Aorta (tissue), 5 donors: ENCODE results near the gene VSTM2L. TPM values are rescaled to one million over a fixed set of nuclear protein-coding genes. Genes with fewer than 3 reads are reported as not detected.

ENCODE experiments used
- ATAC-seq: fragments of 200-7000 bp; cut with Tn5 transposase; one replicate; pipeline ENCODE4 v1.9.1; 2022; ENCODE audit warnings: moderate library complexity; ENCODE audit not compliant: low FRiP score
- DNase-seq, 2 donors: peaks; one replicate each; pipeline ENCODE4 v3.0.0-alpha.2; 2020
- H3K27ac ChIP-seq, 2 donors: one replicate each; pipeline ENCODE4 v1.5.1; 2013; ENCODE audit warnings: low read length in 2 of 2, mild to moderate bottlenecking in 2 of 2, moderate library complexity in 2 of 2, control low read depth in 1 of 2, inconsistent platforms in 1 of 2, low read depth in 1 of 2
- H3K27me3 ChIP-seq, 2 donors: one replicate each; pipeline ENCODE4 v1.6.1; 2013; ENCODE audit warnings: control low read depth in 1 of 2, low read length in 1 of 2, mild to moderate bottlenecking in 1 of 2, moderate library complexity in 1 of 2; ENCODE audit not compliant: insufficient read depth in 2 of 2, control insufficient read depth in 1 of 2
- H3K36me3 ChIP-seq, 2 donors: one replicate each; pipeline ENCODE4 v1.6.1; 2013; ENCODE audit warnings: control low read depth in 1 of 2, low read length in 1 of 2, mild to moderate bottlenecking in 1 of 2; ENCODE audit not compliant: insufficient read depth in 2 of 2, control insufficient read depth in 1 of 2
- H3K4me1 ChIP-seq, 2 donors: one replicate each; pipeline ENCODE4 v1.6.1; 2013; ENCODE audit warnings: low read length in 2 of 2, control low read depth in 1 of 2, mild to moderate bottlenecking in 1 of 2, moderate library complexity in 1 of 2; ENCODE audit not compliant: insufficient read depth in 2 of 2, control insufficient read depth in 1 of 2
- H3K4me3 ChIP-seq, 2 donors: one replicate each; pipeline ENCODE4 v1.5.1; 2013; ENCODE audit warnings: low read length in 2 of 2, control low read depth in 1 of 2, mild to moderate bottlenecking in 1 of 2
- H3K9me3 ChIP-seq: one replicate; pipeline ENCODE4 v1.6.1; 2013; ENCODE audit warnings: mild to moderate bottlenecking, low read length; ENCODE audit not compliant: control insufficient read depth
- WGBS, 2 donors: extraction: QIAGEN DNeasy Blood & Tissue Kit; methylation state at CpG; one replicate each; pipeline ENCODE4 v1.1.7; 2013; 5-methylcytosine and 5-hydroxymethylcytosine counted together
- intact Hi-C, 2 donors: fragments of 100-400 bp; cut with DNase I; formaldehyde crosslinking; loops; one replicate each; pipeline versions ENCODE4 v1.14.2 to v1.15.0; 2022
- polyA plus RNA-seq, 2 donors: library from polyadenylated mRNA; stranded (reverse); fragments of 200-250 nt; gene quantifications; one replicate each; pipeline ENCODE4 v1.2.3, GENCODE V29; 2013
- total RNA-seq, 2 donors: library from RNA; stranded (reverse); fragmentation: NEBNext Ultra II Directional; extraction: Animal tissue kit (Norgen Biotek cat#: 25700); gene quantifications; one replicate each; pipeline ENCODE4 v1.2.1, GENCODE V29; 2021
- donor health status: healthy with polysubstance abuse.
- donor health status: Bipolar disorder and iron deficiency.
- donor health status: DM: no; HTN: no; CAD: no.
- donor health status: DM: no; HTN: no; CAD: no.
- donor health status: DM: yes; HTN: yes; CAD: no.

Gene VSTM2L
- total and polyA plus RNA-seq, 4 donors, result 0.78 to 3.1 TPM; not detected in 2

DNA sequence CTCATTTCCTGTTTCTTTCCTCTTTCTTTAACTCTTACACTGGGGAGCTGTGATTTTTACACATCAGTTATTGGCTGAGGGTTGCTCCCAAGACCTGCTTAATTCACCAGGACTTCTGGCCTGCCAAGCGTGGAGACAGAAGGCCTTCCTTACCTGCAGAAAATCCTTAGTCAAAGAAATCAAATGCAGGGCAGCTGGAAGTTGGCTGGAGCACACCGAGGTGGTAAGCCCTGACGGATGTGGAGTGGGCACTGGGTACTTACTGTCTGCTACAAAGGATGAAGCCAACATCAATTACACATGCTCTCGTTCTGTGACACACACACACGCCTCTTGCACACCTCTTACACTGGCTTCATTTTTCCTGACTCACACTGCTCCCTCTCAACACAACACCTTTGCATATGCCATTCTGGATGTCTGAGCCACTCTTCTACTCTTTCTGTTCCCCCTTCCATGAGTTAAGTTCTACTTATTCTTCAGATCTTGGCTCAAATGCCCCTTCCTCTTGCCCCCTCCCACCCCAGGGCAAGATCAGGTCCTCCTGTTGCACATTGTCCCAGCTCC is 68.7 kb downstream of the VSTM2L start:
- Histone ChIP-seq H3K27me3 (no peaks in the 10 kb centered on the region), H3K4me1 (no peaks in the 10 kb centered on the region), H3K4me3 (no peak overlapping the region), H3K9me3 (peaks cover 5% of the 10 kb centered on the region), H3K27ac (no peak overlapping the region), H3K36me3 (no peaks in the 10 kb centered on the region)
- intact Hi-C loops, result no loop called here
- ATAC-seq (no peak), DNase-seq (no peak)
- WGBS, 2 donors, result 94 to 96% methylated on average over 5 of the region's 5 CpGs

DNA sequence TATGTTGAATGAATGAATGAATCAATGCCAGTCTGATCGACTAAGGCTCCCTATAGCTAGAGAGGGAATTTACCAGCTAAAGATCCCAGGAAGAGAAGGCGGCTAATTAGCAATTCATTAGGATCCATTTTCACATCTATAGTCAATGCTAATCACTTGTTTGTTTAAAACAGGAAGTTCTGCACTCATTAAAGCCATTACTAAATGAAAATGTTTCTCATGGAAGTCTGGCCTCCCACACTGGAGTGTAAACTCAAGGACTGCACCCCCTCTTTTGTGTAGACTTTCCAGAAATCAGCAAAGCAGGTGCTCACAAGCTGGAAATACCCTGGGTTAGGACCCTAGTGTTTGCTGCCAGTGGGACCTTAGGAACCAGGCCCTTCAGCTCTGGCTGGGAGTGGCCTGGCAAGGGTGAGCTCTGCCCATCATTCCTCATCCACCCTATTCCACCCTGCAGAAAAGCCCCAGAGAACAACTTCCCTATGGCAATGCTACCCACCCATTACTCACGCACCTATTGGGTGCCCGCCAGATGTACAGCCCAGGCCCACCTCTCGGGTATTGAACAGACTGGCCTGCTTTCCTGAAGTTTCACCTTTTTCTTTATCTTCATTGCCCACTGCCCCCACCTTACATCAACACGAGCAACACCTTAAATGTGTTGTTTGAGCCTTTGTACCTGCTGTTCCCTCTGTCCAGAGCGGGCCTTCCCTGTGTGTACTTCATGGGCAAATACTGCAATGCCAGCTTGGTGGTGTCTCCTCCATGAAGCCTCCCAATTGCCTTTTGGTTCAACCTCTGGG is 69.5 kb downstream of the VSTM2L start:
- no peak overlapping the region for H3K27ac ChIP-seq
- H3K4me3 ChIP-seq, result no peak overlapping the region
- no peaks in the 10 kb centered on the region for H3K27me3 ChIP-seq
- no peaks in the 10 kb centered on the region for H3K36me3 ChIP-seq
- DNase-seq (peak in 1 of 2 donors; percentile 19), ATAC-seq (no peak)
- intact Hi-C loops, result no loop called here
- no peaks in the 10 kb centered on the region for H3K4me1 ChIP-seq
- 87 to 88% methylated on average over 7 of the region's 7 CpGs for WGBS, 2 donors
- peaks cover 5% of the 10 kb centered on the region for H3K9me3 ChIP-seq

DNA sequence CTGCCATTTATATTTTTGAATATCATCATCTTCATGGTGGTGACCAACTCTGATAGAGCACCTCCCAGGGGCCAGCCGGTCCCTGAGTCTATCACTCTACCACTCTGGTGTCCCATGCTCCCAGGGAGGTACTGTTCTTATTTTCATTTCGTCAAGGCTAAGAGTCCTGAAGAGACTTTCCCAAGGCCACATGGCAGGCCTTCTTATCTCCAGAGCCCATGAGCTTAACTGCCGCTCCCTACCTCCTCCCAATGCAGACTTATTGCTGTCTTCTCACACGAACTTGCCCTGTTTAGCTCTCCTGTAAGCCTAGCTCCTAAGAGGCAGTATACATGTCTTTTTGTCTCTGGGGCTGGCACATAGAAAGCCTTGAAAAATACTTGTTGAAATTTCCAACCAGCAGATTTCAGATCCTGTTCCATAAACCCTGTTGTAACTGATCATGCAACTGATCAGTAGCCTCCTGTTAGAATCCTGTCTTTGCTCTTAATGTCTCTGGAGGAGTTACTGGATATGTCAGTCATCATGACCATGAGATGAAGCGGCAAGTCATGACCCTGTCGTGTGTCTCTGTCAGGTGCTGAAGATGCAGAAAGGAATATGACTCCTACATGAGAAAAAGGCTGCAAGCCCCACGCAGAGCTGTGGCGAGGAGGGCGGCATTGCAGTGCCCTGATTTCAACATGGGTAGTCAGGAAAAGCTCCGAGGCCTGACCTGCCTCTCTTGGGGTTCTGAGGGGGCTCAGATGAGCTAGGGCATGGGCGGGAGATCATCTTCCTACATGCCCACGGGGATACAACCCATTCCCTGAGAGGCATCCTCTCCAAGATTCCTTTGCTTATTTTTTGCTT is 70.4 kb downstream of the VSTM2L start:
- Histone ChIP-seq H3K36me3 (no peaks in the 10 kb centered on the region), H3K27me3 (no peaks in the 10 kb centered on the region), H3K4me1 (no peaks in the 10 kb centered on the region), H3K4me3 (no peak overlapping the region), H3K9me3 (peaks cover 5% of the 10 kb centered on the region), H3K27ac (no peak overlapping the region)
- DNase-seq (peak in 1 of 2 donors; percentile 27), ATAC-seq (no peak)
- 86 to 90% methylated on average over 12 of the region's 12 CpGs for WGBS, 2 donors
- intact Hi-C loops, result no loop called here

DNA sequence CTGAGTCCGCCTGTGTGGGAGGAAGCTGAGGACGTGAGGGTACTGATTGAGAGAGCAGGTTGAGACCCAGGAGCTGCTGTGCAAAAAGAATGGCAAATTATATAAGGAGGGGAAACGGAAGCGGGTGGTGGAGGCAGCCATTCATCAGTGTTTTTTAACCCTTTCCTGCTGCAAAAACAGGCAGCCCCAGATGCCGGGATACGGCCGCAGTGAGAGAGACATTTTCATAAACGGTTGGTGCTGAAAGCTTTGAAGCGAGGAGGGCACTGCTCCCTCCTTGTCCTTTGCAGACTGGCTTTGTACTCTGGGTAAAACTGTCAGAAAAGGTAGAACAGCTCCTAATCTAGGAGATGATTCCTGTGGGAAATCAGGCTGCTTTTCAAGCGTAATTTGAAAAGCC is 74.0 kb downstream of the VSTM2L start:
- H3K36me3 ChIP-seq, result peaks cover 0 to 3% of the 10 kb centered on the region in 2 donors
- no peak for DNase-seq
- no peak overlapping the region for H3K4me3 ChIP-seq
- H3K27me3 ChIP-seq, result no peaks in the 10 kb centered on the region
- 67 to 70% methylated on average over 10 of the region's 10 CpGs for WGBS, 2 donors
- intact Hi-C loops, result no loop called here
- H3K9me3 ChIP-seq, result no peaks in the 10 kb centered on the region
- H3K4me1 ChIP-seq, result no peaks in the 10 kb centered on the region
- H3K27ac ChIP-seq, result no peak overlapping the region
- no peak for ATAC-seq

DNA sequence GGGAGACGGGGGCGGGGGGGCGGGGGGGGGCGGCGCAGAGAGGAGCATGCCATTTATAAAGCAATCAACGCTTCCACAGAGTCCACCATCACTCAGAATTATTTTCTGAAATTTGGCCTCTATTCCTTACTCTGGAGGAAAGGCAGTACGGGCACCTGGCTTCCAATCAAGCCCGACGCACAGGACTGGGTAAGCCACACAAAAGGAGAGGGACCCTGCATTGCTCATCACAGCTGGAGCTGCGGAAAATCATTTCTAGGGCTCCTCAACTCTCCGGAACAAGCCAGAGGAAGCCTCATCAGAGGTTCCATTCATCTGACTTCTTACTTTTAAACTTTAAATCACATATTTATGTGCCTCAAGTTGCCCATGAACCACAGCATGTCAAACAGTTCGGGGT is 74.4 kb downstream of the VSTM2L start:
- H3K27ac ChIP-seq, result no peak overlapping the region
- 27 to 38% methylated on average over 7 to 12 of the region's 12 CpGs for WGBS, 2 donors
- intact Hi-C loops, result no loop called here
- H3K9me3 ChIP-seq, result no peaks in the 10 kb centered on the region
- no peak overlapping the region for H3K4me3 ChIP-seq
- H3K27me3 ChIP-seq, result no peaks in the 10 kb centered on the region
- no peak for ATAC-seq
- peaks cover 0 to 3% of the 10 kb centered on the region in 2 donors for H3K36me3 ChIP-seq
- DNase-seq, result no peak
- no peaks in the 10 kb centered on the region for H3K4me1 ChIP-seq

DNA sequence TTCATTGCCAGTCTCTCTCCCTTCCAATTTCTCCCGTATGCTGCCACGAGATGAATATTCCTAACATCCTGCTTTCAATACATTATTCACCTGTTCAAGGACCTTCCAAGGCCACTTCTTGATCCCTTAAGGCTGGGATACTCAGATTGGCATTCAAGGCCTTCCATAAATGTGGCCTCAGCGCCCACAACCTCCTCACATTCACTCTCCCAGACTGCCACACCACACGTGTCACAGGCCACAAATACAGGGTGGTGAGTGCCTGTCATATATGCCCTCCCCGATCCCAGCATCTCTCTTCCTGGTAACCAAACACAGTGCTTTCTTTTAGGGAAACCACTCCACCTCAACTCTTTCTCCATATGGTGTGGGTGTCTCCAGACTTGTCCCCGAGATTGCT is 74.9 kb downstream of the VSTM2L start:
- 78 to 80% methylated on average over 6 of the region's 6 CpGs for WGBS, 2 donors

DNA sequence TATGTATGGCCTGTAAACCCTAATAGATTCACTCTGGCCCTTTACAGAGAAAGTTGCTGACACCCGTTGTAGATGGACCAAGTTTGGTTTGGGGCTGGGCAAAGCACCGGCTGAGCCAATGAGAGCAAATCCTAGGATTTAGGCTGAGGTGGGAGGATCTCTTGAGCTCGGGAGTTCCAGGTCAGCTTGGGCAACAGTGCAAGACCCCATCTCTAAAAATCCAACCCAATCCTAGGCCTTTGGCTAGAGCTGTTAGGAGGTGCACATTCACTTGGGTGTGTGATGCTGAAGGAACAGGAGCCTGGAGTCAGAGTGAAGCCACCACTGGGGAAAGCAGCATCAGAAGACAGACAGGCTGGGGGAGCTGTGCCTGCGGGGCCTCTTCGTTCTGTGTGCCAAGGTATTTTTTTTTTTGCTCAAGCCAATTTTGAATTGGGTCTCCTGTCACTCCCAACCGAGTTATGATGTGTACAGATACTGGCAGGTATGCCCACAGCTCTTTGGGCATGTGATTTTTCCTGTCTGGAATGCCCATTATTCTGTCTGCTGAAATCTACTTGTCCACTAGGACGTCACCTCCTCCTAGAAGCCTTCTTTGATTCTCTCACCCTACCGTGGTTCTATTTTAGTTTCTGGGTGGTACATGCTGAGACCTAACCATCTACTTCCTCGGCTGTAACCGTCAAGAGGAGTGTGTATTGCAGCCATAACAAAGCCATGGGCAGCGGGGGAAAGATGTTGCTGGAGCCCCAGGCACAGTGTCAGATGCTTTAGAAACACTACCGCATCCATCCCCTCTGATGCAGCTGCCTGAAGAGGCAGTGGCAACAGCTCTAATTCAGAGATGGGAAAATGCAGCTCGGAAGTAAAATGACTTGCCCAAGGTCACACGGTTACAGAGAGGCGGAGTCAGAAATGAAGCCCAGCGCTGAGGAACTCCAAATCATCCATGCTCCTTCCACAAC is 76.4 kb downstream of the VSTM2L start:
- intact Hi-C loops, result no loop called here
- H3K27me3 ChIP-seq, result no peaks in the 10 kb centered on the region
- ATAC-seq (no peak), DNase-seq (no peak)
- no peak overlapping the region for H3K4me3 ChIP-seq
- WGBS, 2 donors, result 90 to 92% methylated on average over 16 of the region's 16 CpGs
- H3K4me1 ChIP-seq, result no peaks in the 10 kb centered on the region
- H3K27ac ChIP-seq, result no peak overlapping the region
- H3K36me3 ChIP-seq, result peaks cover 0 to 3% of the 10 kb centered on the region in 2 donors
- H3K9me3 ChIP-seq, result no peaks in the 10 kb centered on the region

More for the DNA sequence above, 74.9 kb downstream of the VSTM2L start:
- intact Hi-C loops, result no loop called here
- no peaks in the 10 kb centered on the region for H3K27me3 ChIP-seq
- H3K27ac ChIP-seq, result no peak overlapping the region
- no peak for ATAC-seq
- H3K4me3 ChIP-seq, result no peak overlapping the region
- no peaks in the 10 kb centered on the region for H3K9me3 ChIP-seq
- no peaks in the 10 kb centered on the region for H3K4me1 ChIP-seq
- DNase-seq, result no peak
- peaks cover 0 to 3% of the 10 kb centered on the region in 2 donors for H3K36me3 ChIP-seq

DNA sequence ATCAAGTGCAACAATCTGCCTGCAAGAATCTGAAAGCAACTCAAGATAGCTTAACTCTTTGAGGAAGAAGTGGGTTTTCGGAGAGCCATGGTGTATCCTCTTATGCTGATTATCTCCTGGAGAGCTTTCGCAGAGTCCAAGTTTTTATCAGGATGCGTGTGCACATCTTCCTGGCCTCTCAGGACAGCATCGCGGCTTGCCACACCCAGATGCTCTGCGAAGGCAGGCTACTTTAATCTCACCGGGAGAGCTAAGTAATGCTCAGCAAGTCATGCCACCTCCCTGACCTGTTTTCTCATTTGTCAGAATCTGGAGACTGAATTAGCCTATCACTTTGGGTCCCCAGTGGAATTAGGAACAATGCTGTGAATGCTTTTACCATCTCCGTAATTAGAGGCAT is 77.5 kb downstream of the VSTM2L start:
- H3K4me1 ChIP-seq, result no peaks in the 10 kb centered on the region
- ATAC-seq (no peak), DNase-seq (no peak)
- intact Hi-C loops, result no loop called here
- H3K9me3 ChIP-seq, result no peaks in the 10 kb centered on the region
- no peaks in the 10 kb centered on the region for H3K27me3 ChIP-seq
- H3K27ac ChIP-seq, result no peak overlapping the region
- H3K4me3 ChIP-seq, result no peak overlapping the region
- H3K36me3 ChIP-seq, result peaks cover 0 to 3% of the 10 kb centered on the region in 2 donors
- WGBS, 2 donors, result 88 to 89% methylated on average over 8 of the region's 8 CpGs
